Testis (tissue), 3 donors: ENCODE data around the gene CHCHD10. TPM values are rescaled to one million over a fixed set of nuclear protein-coding genes. Genes with fewer than 3 reads are reported as not detected.
A peak's percentile ranks its signal among the peaks of the same experiment; 100 is the strongest.

Experiments used
- DNase-seq: peaks from one replicate; pipeline ENCODE4 v3.0.0-alpha.2; 2019
- H3K27ac ChIP-seq, 2 donors: fragments of 200-600 bp; sonication (generic); one replicate each; pipeline ENCODE4 v1.5.1; 2019
- H3K27me3 ChIP-seq: fragments of 200-600 bp; sonication (generic); one replicate; pipeline ENCODE4 v1.5.1; 2019
- H3K36me3 ChIP-seq: fragments of 200-600 bp; sonication (generic); one replicate; pipeline ENCODE4 v1.5.1; 2017; ENCODE audit warnings: low read depth; ENCODE audit errors: missing control alignments
- H3K4me1 ChIP-seq: fragments of 200-600 bp; sonication (generic); one replicate; pipeline ENCODE4 v1.5.1; 2019
- H3K4me3 ChIP-seq, 2 donors: fragments of 200-600 bp; sonication (generic); one replicate each; pipeline ENCODE4 v1.5.1; 2017 to 2019
- H3K9me3 ChIP-seq: fragments of 200-600 bp; sonication (generic); one replicate; pipeline ENCODE4 v1.5.1; 2017
- POLR2A ChIP-seq: fragments of 450-650 bp; IDR thresholded peaks from one replicate; pipeline ENCODE4 v1.6.1; 2017; ENCODE audit warnings: antibody characterized with exemption, mild to moderate bottlenecking, moderate library complexity
- WGBS, 2 donors: methylation state at CpG; one replicate each; pipeline ENCODE4 v1.1.5; 2018; 5-methylcytosine and 5-hydroxymethylcytosine counted together
- intact Hi-C: fragments of 100-400 bp; cut with DNase I; formaldehyde crosslinking; loops from one replicate; pipeline ENCODE4 v1.15.1; 2023; ENCODE audit warnings: low total_unique reads
- polyA plus RNA-seq: library from polyadenylated mRNA; stranded (reverse); fragments of 350-450 nt; fragmentation: Illumina TruSeq; extraction: RNeasy Lipid Tissue Mini Kit (QIAGEN cat#74804); gene quantifications from one replicate; pipeline ENCODE4 v1.2.3, GENCODE V29; 2014; ENCODE audit warnings: low read depth, low replicate concordance; ENCODE audit not compliant: insufficient read depth
- total RNA-seq, 2 donors: library from RNA; depleted of rRNA; stranded (reverse); fragments of >200 nt; gene quantifications; one replicate each; pipeline ENCODE4 v1.2.3, GENCODE V29; 2016
- TF ChIP-seq, protein P1 (sequence below), 3 experiments: fragments of 450-650 bp in 2 of 3; fragments of 200-600 bp in 1 of 3; sonication (generic) in 1 of 3; IDR thresholded peaks; one replicate each; pipeline ENCODE4 v1.5.1; 2016 to 2019; ENCODE audit warnings: antibody characterized with exemption in 3 of 3, mild to moderate bottlenecking in 2 of 3, moderate library complexity in 1 of 3

CHCHD10 gene
- total and polyA plus RNA-seq, 3 donors from 2014 or later = 24.0 to 74.8 (median 30.2) TPM

DNA sequence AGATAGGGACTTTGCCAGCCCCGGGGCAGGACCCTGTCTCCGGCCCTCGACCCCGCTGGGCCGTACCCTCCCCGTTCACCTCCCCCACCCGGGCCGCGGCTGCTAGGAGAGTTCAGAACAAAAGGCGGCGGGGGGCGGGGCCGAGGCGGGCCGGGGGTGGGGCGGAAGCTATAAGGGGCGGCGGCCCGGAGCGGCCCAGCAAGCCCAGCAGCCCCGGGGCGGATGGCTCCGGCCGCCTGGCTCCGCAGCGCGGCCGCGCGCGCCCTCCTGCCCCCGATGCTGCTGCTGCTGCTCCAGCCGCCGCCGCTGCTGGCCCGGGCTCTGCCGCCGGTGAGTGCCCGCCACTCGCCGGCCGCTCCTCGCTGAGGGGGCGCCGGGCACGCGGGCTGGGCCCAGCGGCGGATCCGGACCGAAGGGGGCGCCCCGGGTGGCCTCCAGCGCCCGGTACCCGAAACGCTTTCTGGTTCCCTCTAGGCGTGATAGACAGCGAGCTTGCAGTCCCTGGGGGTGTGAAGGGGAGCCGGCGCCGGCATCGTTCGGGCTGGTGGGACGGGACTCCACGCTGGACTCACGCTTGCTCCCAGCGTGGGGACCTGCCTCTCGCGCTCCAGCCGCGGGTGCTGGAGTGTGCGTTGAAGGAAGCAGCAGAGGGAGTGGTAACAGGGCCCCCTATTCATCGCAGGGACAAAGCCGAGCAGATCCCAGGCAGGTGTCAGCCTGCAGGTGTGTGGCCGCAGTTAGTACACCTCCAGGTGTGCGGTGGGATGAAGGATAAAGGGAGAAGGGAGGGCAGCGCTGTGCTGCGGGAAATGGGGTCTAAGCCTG is 5.1 kb upstream of the CHCHD10 start, which contains the start of gene MMP11:
TSS of gene MMP11 (plus strand) at position 201 of the 825 bp plus-strand sequence. CDS start at position 223, 22 bp downstream.
- Histone ChIP-seq H3K9me3 (no peaks in the 10 kb centered on the region), H3K4me1 (peaks cover 6% of the 10 kb centered on the region), H3K27me3 (no peaks in the 10 kb centered on the region), H3K27ac (no peak within 1 kb of the TSS), H3K36me3 (no peaks in the 10 kb centered on the region), H3K4me3 (peak within 1 kb of the TSS; percentile 32 to 51)
- WGBS, 2 donors = 9 to 18% methylated on average over 9 to 26 of the region's 79 CpGs
- DNase-seq = peak; percentile 56
- intact Hi-C loops = no loop called here
- no peak for TF ChIP-seq POLR2A
- TF ChIP-seq, protein P1, sequence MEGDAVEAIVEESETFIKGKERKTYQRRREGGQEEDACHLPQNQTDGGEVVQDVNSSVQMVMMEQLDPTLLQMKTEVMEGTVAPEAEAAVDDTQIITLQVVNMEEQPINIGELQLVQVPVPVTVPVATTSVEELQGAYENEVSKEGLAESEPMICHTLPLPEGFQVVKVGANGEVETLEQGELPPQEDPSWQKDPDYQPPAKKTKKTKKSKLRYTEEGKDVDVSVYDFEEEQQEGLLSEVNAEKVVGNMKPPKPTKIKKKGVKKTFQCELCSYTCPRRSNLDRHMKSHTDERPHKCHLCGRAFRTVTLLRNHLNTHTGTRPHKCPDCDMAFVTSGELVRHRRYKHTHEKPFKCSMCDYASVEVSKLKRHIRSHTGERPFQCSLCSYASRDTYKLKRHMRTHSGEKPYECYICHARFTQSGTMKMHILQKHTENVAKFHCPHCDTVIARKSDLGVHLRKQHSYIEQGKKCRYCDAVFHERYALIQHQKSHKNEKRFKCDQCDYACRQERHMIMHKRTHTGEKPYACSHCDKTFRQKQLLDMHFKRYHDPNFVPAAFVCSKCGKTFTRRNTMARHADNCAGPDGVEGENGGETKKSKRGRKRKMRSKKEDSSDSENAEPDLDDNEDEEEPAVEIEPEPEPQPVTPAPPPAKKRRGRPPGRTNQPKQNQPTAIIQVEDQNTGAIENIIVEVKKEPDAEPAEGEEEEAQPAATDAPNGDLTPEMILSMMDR (IDR thresholded peaks at IDR 0.05) = no peak

DNA sequence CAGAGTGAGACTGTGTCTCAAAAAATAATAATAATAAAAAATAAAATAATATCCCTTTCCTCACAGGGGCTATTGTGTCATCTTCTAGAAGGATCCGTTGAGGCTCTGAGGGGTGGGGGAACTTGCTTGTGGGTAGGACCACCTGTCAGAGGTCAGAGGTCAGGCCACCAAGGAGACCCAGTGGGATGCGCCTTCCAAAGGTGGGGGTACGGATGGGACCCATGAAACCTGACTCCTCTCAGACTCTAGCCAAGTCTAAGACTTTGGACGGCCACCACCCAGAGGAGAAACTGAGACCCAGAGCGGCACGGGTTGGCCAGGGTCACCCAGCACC is 4.5 kb upstream of the CHCHD10 start:
- 15 to 21% methylated on average over 4 to 5 of the region's 6 CpGs for WGBS, 2 donors
- intact Hi-C loops = no loop called here
- Histone ChIP-seq H3K4me3 (peak overlapping the region in 1 of 2 donors; percentile 51), H3K27ac (no peak overlapping the region), H3K9me3 (no peaks in the 10 kb centered on the region), H3K36me3 (no peaks in the 10 kb centered on the region), H3K27me3 (no peaks in the 10 kb centered on the region), H3K4me1 (peaks cover 6% of the 10 kb centered on the region)
- TF ChIP-seq, protein P1 (IDR thresholded peaks at IDR 0.05) = no peak
- TF ChIP-seq POLR2A = no peak
- no peak for DNase-seq

DNA sequence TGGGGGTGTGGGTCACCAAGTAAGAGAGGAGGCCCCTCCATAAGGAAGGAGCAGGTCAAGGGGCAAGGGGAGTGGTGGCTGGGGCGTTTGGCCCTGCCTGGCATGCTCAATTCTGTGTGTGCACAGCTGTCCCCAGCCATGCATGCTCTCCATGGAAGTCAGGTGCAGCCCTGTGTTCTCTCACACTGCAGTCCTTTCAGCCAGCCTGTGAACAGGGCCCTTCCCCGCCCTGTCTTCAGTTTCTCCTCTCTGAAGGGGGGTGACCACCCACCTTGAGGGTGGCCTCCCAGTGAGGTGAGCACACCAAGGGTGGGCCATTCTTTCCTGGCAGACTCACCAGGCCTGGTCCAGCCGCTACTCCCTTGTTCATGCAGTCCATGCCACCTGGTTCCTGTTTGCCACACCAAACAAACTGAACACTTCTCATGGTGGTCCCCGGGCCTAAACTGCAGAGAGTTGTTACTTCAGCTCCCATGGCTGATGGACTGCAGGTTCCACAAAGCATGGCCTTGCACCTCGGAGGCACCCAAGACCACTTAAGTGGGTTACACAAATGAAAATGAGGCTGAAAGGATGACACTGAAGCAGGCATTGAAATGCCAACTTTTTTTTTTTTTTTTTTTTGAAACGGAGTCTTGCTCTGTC is 1.7 kb upstream of the CHCHD10 start:
- H3K9me3 ChIP-seq = no peaks in the 10 kb centered on the region
- no peaks in the 10 kb centered on the region for H3K36me3 ChIP-seq
- peaks cover 13% of the 10 kb centered on the region for H3K4me1 ChIP-seq
- 85 to 93% methylated on average over 6 of the region's 6 CpGs for WGBS, 2 donors
- intact Hi-C loops = loop anchor here (5.0 kb wide), 1 partner anchor 78 kb away; no protein-coding TSS in a partner anchor
- DNase-seq = no peak
- TF ChIP-seq POLR2A = no peak
- TF ChIP-seq, protein P1 (IDR thresholded peaks at IDR 0.05) = no peak
- no peak overlapping the region for H3K27ac ChIP-seq
- H3K4me3 ChIP-seq = no peak overlapping the region
- no peaks in the 10 kb centered on the region for H3K27me3 ChIP-seq

DNA sequence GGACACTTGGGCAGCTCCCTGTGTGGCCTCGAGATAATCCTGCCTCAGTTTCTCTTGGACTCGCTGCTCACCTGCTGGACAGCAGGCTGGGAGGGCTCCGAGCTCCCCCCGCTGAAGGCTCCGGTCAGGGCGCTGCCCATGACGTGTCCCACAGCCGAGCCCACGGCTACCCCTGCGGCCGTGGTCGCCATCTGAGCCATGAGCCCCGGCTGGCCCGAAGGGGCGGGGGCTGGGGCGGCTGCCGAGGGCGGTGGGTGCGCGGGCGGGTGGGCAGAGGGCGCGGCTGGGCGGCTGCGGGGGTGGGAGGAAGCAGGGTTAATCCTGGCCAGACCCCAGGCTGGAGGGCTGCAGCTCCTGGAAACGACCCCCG is 484 bp downstream of the CHCHD10 start:
- Histone ChIP-seq H3K4me3 (peak overlapping the region; percentile 59 to 69), H3K4me1 (peaks cover 10% of the 10 kb centered on the region), H3K9me3 (no peaks in the 10 kb centered on the region), H3K27ac (peak overlapping the region; percentile 52 to 76), H3K27me3 (no peaks in the 10 kb centered on the region), H3K36me3 (no peaks in the 10 kb centered on the region)
- WGBS, 2 donors = 10% methylated on average over 17 of the region's 27 CpGs; no CpG with 5 or more reads in 1 of the 2 donors
- DNase-seq = no peak
- intact Hi-C loops = loop anchor here (5.0 kb wide), 1 partner anchor 80 kb away; no protein-coding TSS in a partner anchor
- no peak for TF ChIP-seq POLR2A
- TF ChIP-seq, protein P1 (IDR thresholded peaks at IDR 0.05) = no peak
